NCI-H1048 (cell line): ENCODE results near the gene NGEF.

ENCODE experiments used
- DNase-seq: peaks from one replicate; lab custom pipeline; 2025; lab: John Stamatoyannopoulos, UW

Gene NGEF

GRCh38 chr2:232897598-232898408 is 115.3 kb downstream of the NGEF start:
- DNase-seq: no peak

DNA sequence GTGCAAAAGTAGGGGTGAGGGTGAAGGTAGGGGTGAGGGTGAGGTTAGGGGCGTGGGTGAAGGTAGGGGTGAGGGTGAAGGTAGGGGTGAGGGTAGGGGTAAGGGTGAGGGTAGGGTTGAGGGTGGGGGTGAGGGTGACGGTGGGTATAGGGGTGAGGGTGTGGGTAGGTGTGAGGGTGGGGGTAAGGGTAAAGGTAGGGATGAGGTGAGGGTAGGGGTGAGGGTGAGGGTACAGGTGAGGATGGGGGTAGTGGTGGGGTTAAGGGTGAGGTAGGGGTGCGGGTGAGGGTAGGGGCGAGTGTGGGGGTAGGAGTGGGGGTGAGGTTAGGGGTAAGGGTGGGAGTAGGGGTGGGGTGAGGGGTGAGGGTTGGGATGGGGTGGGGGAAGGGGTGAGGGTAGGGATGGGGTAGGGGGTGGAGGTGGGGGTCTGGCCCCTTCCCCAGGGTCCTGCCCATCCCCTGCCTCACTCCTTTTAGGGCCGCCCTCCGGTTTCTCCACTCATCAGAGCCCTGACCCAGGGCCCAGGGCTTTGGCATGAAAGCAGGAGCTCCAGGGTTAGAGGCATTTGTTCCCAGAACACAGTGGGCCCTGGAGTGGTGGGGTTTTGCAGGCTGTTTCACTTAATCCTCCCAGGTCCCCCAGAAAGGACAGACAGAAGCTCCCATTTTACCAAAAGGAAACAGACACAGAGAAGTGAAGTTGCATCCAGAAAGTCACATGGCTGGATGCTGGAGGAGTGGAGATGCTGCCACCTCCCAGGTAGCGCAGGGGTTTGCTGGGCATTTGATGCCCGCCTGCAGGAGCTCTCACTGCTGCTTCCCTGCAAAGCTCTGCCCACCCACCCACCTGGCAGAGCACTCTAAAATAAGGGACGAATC is 116.1 kb downstream of the NGEF start:
- DNase-seq: no peak

- DNase-seq: no peak
Observed at GRCh38 chr2:232896111-232896510, 116.9 kb downstream of the NGEF start.

DNA sequence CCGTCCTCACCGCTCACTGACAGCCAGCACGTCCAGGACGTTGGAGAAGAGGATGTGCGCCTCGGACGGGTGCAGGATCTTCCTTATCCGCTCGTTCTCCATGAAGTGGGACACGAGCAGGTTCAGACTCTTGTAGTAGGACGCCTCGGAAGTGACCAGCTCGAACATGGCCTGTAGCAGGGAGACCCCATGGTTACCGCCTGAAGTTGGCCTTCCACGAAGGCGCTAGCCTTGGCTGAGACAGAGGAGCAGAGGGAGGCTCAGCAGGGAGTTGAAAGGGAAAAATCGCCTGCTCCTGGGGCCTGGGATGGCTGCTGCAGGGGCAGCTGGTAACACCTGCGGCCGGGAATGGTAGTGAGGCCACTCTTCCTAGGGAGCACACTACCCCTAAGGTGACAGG is 118.3 kb downstream of the NGEF start:
- no peak for DNase-seq

DNA sequence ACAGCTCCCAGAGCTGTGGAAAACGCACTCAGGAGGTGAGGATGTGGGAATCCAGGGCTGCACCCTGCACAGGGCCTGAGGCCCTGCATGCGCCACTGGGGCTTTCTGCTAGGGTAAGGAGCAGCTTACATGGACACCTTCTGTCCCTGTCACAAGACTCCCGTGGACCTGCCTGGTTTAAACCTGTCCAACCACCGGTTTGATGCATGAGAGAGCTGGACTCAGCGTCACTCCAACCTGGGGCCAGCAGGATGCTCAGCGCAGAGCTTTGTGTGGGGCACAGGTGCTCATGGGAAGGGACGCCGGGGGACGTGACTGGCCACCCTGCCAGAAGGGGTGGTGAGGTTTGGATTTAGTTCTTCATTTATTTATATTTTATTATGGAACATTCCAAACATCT is 118.8 kb downstream of the NGEF start:
- DNase-seq: no peak

DNA sequence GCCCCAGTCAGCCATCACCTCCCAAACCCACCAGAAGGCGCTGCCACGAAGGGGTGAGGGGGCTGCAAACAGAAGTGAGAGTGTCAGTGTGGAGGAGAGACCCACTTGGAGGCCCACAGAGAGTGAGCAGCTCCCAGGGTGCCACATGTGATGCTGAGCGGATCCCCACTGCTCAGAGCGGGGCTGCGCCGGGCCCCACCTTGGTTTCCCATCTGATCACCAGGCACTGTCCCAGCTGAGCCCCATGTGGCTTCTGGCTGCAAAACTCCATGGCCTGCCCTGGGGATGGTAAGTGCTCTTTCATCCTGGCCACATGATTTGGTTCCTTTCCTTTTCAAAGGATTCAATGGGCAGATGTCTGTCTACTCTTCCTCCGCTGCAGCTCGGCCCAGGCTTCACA is 119.2 kb downstream of the NGEF start:
- DNase-seq: no peak

- DNase-seq: no peak
Observed at GRCh38 chr2:232892843-232893242, 120.2 kb downstream of the NGEF start.

GRCh38 chr2:232892221-232892620 is 120.8 kb downstream of the NGEF start:
- no peak for DNase-seq

GRCh38 chr2:232891621-232892071 is 121.4 kb downstream of the NGEF start:
- DNase-seq: no peak

GRCh38 chr2:232890896-232891601 is 122.0 kb downstream of the NGEF start:
- no peak for DNase-seq

DNA sequence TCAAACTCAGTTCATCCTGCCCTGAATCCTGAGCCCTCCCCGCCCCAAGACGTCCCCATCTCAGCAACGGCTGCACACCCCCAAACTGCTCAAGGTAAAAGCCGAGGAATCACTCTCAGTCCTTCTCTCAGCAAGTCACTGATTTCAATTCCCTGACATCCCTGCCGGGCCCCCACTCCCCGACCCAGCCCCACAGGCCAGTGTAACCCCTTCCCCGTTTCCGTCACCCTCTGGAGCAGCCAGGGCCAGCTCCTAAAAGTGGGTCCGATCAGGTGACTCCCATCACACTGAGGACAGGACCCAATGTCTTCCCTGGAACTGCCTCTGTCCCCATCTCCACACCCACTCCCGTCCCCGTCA is 122.5 kb downstream of the NGEF start:
- DNase-seq: no peak

DNA sequence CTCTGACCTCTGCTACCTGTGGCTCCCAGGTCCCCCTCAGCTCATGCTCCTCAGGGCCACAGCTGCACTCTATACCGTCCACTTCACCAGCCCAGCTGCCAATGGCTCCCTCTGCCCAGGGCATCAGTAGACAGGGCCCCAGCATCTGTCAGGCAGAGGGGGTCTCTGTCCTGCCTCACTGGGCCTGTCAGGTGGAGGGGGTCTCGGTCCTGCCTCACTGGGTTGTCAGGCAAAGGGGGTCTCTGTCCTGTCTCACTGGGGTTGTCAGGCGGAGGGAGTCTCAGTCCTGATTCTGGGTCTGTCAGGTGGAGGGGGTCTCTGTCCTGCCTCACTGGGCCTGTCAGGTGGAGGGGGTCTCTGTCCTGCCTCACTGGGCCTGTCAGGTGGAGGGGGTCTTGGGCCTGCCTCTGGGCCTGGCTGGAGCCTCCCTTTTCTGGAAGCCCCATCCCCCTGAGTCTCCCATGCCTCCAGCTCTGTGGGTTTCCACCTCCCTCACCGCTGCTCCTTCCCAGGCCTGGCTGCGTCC is 123.1 kb downstream of the NGEF start:
- DNase-seq: no peak

DNA sequence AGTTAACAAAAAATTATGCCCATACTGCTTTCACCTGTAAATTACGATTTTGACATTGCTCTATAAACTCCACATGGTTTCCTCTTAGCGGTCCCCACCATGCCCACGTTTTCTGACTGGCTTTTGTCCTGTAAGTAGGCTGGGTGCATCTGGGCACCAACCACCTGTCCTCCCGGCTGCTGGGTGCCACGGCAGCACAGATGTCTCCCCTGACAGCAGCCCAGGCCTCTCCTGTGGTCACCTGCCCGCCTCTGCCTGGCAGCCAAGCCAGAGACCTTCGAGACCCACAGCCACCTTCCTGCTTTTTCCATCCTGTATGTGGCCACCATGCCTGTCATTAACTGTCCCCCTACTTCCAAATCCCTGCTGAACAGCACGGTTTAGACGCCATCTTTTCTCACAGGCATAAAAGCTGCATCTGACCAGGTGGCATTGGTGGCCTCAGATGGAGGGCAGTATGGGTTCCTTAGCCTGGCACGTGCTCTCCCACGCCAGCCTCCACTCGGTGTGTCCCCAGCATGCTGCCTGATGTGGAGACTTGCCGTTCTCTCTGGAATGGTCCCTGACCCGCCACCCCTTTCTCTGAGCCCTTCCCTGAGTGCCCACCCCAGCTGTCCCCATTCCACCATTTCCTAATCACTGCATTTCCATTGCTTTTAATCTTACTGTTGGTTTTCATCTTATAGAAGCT is 124.1 kb downstream of the NGEF start:
- DNase-seq: no peak

- no peak for DNase-seq
Observed at GRCh38 chr2:232888099-232888836, 124.8 kb downstream of the NGEF start.

- no peak for DNase-seq
Observed at GRCh38 chr2:232887171-232887850, 125.7 kb downstream of the NGEF start.

GRCh38 chr2:232886632-232887031 is 126.4 kb downstream of the NGEF start:
- no peak for DNase-seq

DNA sequence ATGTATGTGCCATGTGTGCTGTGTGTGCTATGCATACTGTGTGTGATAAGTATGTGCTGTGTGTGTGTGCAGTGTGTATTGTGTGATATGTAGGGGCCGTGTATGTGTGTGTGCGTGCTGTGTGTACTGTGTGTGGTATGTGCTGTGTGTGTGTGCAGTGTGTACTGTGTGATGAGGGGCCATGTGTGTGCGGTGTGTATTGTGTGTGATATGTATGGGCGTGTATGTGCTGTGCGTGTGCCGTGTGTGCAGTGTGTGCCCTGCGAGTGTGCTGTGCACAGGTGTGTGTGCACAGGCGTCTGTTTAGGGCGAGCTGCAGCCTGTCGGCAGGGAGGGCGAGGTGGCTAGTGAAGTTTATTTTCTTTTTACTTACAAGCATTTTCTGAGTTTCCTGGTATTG is 126.9 kb downstream of the NGEF start:
- DNase-seq: no peak

- no peak for DNase-seq
Observed at GRCh38 chr2:232885264-232885961, 127.6 kb downstream of the NGEF start.

- DNase-seq: no peak
Observed at GRCh38 chr2:232884549-232885263, 128.3 kb downstream of the NGEF start.
